A549 treated with GW870086 at 1 μM for 4 hours (cell line): ENCODE data around the gene TFPT. TPM values are rescaled to one million over a fixed set of nuclear protein-coding genes. Genes with fewer than 3 reads are reported as not detected.

Experiments
- total RNA-seq: library from RNA; stranded (reverse); fragments of 200-300 nt; extraction: Qiagen RNA extraction; gene quantifications from 5 replicates; pipeline ENCODE4 v1.2.3, GENCODE V29; 2022; ENCODE audit warnings: low read depth

The TFPT gene
- 19.1 to 23.8 TPM (median 20.9 TPM) in 5 replicates for total RNA-seq

GRCh38 chr19:54115109-54116063 is at the start of gene TFPT, which contains the start of gene PRPF31:
TFPT (minus strand) TSS chr19:54115657; CDS start chr19:54115269, 388 bp downstream.
PRPF31 (plus strand) TSS chr19:54115754; CDS start chr19:54118279, 2,525 bp downstream.

GRCh38 chr19:54159352-54160181 is 44.1 kb upstream of the TFPT start, which contains the start of gene LENG1:
LENG1 (minus strand) TSS chr19:54159721; CDS start chr19:54159695, 26 bp downstream.

GRCh38 chr19:54137699-54138488 is 22.4 kb upstream of the TFPT start, which contains the start of gene CNOT3:
CNOT3 (plus strand) TSS chr19:54137762; CDS start chr19:54142979, 5,217 bp downstream.

GRCh38 chr19:54102421-54103169 is 12.9 kb downstream of the TFPT start, which contains the start of gene NDUFA3:
NDUFA3 (plus strand) TSS chr19:54102855; CDS start chr19:54102879, 24 bp downstream.

GRCh38 chr19:54100561-54100960 is 14.9 kb downstream of the TFPT start, which contains the start of gene OSCAR:
OSCAR (minus strand) TSS chr19:54100803; CDS start chr19:54100792, 11 bp downstream.

GRCh38 chr19:54081032-54081431 is 34.4 kb downstream of the TFPT start, which contains the start of gene TARM1:
TARM1 (minus strand) TSS chr19:54081365; CDS start chr19:54081340, 25 bp downstream.

GRCh38 chr19:54063350-54064116 is 51.9 kb downstream of the TFPT start, which contains the start of gene VSTM1:
VSTM1 (minus strand) TSS chr19:54063897; CDS start chr19:54063777, 120 bp downstream.

Other genes starting within 250 kb of the TFPT start
- gene MYADM, start 247.8 kb downstream of the TFPT start, total RNA-seq: 202 to 310 TPM (median 291 TPM) in 5 replicates
- gene PRKCG, start 233.5 kb downstream of the TFPT start, total RNA-seq: 4.2 to 7.3 TPM (median 6.0 TPM) in 5 replicates
- 5.1 to 10.5 TPM (median 8.6 TPM) in 5 replicates for gene CACNG7, start 206.4 kb downstream of the TFPT start, total RNA-seq
- gene CACNG8, start 152.7 kb downstream of the TFPT start, total RNA-seq: 0.66 to 1.2 TPM (median 1.1 TPM) in 5 replicates
- 7.9 to 14.2 TPM (median 11.6 TPM) in 5 replicates for gene CACNG6, start 124.0 kb downstream of the TFPT start, total RNA-seq
- 0.27 to 1.5 TPM (median 0.47 TPM) in 5 replicates for gene VSTM1, start 51.8 kb downstream of the TFPT start, total RNA-seq
- gene TARM1, start 34.3 kb downstream of the TFPT start, total RNA-seq: not detected in 5 replicates
- 0.17 to 0.44 TPM (median 0.23 TPM) in 5 replicates for gene OSCAR, start 14.9 kb downstream of the TFPT start, total RNA-seq
- 196 to 262 TPM (median 224 TPM) in 5 replicates for gene NDUFA3, start 12.8 kb downstream of the TFPT start, total RNA-seq
- gene PRPF31, start 97 bp upstream of the TFPT start, total RNA-seq: 104 to 119 TPM (median 115 TPM) in 5 replicates
- 44.4 to 68.3 TPM (median 63.5 TPM) in 5 replicates for gene CNOT3, start 22.1 kb upstream of the TFPT start, total RNA-seq
- gene LENG1, start 44.1 kb upstream of the TFPT start, total RNA-seq: 7.3 to 9.1 TPM (median 8.1 TPM) in 5 replicates
- gene TMC4, start 57.5 kb upstream of the TFPT start, total RNA-seq: 0.53 to 1.7 TPM (median 0.91 TPM) in 5 replicates
- 115 to 158 TPM (median 153 TPM) in 5 replicates for gene MBOAT7, start 73.9 kb upstream of the TFPT start, total RNA-seq
- gene TSEN34, start 75.7 kb upstream of the TFPT start, total RNA-seq: 86.6 to 131 TPM (median 124 TPM) in 5 replicates
- 2,157 to 2,797 TPM (median 2,191 TPM) in 5 replicates for gene RPS9, start 85.2 kb upstream of the TFPT start, total RNA-seq
- gene LILRB3, start 107.3 kb upstream of the TFPT start, total RNA-seq: 0.20 to 0.59 TPM (median 0.31 TPM) in 5 replicates
- gene LILRA6, start 127.1 kb upstream of the TFPT start, total RNA-seq: not detected in 5 replicates
- 0.05 to 0.15 TPM (median 0.05 TPM) in 4 of 5 replicates, not detected in the other for gene LILRB5, start 141.6 kb upstream of the TFPT start, total RNA-seq
- gene LILRB2, start 165.5 kb upstream of the TFPT start, total RNA-seq: 0.06 to 0.24 TPM (median 0.12 TPM) in 4 of 5 replicates, not detected in the other
- not detected in 5 replicates for gene LILRA5, start 197.5 kb upstream of the TFPT start, total RNA-seq
- gene LILRA4, start 223.5 kb upstream of the TFPT start, total RNA-seq: not detected in 5 replicates
- 0.18 TPM in 1 of 5 replicates, not detected in the others for gene LAIR1, start 249.3 kb upstream of the TFPT start, total RNA-seq